IPS-11a (cell line): ENCODE measurements around the gene MCUB.

ENCODE experiments used
- H3K4me3 ChIP-seq: one replicate; pipeline ENCODE4 v1.5.1; 2013; ENCODE audit warnings: low read depth, low read length, control low read depth

MCUB gene

DNA sequence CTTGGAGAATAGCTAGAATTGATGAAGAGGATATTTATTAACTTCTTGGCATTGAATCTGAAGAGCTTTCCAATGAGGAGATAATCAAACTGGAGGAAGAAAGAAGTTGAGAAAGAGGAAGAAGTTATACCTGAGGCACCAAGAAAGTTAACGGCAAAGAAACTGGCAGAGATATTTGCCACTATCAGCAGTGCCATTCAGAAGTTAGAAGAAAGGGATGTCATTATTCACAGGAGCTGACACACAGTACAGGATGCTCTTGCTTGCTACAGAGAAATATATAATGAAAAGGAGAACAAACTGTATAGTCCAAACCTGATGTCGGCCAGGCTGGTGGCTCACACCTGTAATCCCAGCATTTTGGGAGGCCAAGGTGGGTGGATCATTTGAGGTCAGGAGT, 64.5 kb downstream of the MCUB start:
- H3K4me3 ChIP-seq: no peak overlapping the region

DNA sequence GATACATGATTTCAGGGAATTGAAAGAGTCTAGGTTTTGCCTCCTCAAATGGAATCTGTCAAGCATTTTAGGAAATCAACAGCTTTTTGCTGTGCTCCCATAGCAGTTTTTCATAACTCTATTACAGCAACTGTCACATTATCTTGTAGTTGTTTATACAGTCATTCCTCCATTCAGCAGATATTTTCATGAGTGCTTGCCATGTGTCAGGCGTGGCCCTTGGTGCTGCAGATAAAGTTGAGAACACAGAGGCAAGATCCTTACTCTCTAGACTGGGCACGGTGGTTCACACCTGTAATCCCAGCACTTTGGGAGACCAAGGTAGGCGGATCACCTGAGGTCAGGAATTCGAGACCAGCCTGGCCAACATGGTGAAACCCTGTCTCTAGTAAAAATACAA, 67.3 kb downstream of the MCUB start:
- H3K4me3 ChIP-seq: no peak overlapping the region

DNA sequence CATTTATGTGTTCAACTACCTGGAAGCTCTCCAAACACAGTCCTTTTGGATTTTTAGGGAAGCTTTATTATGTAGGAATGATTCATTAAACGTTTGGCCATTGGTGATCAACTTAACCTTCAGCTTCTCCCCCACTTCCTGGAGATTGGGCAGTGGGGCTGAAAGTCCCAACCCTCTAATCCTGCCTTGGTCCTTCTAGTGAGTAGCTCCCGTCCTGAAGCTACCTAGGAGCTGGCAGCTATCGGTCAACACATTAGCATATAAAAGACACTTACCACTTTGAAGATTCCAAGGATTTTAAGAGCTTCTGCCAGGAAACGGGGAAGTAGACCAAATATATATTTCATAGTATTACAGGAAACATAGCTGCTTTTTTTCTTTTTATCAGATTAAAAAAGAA, 69.7 kb downstream of the MCUB start:
- H3K4me3 ChIP-seq: no peak overlapping the region

DNA sequence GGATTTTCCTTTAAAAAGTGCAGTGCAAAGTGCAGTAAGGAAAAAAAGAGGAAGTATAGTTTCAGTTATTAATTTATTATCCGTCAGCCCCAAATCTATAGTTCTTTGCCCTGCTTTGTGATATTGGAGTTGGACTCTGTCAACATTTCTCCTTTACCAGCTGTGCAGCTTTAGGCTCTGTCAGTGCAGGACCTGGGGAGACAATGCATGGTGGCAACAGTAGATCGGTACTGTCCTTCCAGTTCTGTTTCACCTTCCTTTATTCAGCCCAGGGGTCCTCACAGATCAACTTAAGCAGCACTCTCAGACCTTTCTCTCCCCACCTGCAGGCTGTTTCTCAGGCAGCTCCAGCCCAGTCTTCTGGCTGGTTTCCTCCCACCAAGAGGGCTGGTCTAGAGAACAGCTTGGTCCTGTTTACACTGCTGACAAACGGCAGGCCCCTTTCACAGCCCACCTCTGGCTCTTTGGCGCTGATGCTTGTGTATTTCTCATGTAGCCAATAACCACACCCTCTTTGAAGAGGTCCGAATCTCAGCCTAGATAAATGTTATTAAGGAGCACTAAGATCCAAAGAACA, 71.6 kb downstream of the MCUB start:
- no peak overlapping the region for H3K4me3 ChIP-seq

DNA sequence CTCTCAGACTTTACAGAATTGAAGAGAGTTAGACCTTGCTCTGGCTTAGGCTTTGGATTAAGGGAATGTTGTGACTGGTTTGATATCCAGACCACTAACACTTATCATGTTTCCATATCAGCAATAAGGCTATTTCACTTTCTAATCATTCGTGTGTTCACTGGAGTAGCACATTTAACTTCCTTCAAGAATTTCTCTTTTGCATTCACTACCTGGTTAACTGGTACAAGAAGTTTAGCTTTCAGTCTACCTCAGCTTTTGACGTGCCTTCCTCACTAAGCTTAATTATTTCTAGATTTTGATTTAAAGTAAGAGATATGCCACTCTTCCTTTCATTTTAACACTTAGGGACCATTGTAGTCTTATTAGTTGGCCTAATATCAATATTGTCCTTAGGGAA, 80.6 kb downstream of the MCUB start:
- H3K4me3 ChIP-seq: no peak overlapping the region

DNA sequence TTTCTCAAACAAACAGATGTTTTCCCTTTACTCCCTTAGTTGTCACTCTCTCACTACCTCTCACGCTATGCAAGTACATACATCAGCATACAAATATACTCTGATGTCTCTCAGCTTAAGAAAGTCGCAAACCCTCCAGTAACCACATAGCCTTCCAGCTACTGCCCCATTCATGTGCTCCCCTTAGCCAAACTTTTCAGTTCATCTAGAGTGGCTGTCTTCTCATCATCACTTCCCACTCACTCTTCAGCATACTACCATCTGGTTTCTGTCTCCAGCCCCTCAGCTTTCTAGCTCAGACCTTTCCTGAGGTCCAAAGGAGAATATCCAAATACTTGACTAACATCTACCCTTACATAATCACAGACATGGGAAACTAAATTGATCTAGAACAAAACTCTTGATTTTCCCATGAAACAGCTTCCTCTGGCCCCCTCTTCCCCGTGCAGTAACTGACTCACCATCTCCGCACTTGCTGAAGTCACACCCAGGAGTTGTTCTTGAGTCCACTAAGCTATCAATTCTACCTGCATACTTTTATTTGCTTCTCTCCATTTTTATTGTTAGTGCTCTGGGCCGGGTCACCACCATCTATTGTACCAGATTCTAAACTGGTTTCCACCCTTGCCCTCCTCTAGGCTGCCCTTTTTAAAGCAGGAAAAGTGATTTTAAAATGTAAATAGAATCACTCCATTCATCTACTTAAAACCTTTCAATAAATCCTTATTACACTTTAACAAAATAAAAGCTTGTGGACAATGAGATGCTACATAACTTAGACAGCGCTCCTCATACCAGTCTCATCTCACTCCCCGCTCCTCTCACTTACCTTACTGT, 86.0 kb downstream of the MCUB start:
- H3K4me3 ChIP-seq: no peak overlapping the region

DNA sequence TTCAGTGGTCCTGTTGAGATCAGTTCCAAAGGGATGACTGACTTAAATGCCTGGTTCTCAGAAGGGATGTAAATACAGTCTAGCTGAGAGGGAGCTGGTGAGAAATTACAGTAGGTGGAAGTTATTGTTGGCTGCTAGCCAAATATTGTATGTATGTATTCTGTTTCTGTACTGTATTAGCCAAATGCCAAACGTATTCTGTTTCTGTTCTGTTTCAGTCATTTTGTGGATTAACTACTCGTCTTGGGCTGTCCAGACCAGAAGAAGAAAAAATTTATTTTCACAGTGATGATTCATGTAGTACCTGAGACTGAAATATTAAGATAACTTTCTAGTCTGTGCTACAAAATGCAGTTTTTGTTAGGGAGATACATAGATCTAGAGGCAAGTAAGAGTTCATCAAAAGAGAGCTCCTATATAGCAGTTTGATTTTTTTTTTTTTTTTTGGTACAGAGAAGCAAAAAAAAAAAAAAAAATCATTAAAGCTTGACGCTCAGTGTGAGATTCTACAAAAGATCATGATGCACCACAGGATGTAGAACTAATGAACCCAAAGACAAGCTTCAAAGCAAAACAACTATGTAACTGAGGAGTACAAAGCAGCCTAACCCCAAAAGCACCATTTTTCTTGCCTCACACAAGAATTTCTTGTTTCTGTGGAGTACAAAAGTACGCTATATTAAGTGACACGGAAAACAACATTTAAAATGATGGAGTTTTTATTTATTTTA, 88.4 kb downstream of the MCUB start:
- no peak overlapping the region for H3K4me3 ChIP-seq

DNA sequence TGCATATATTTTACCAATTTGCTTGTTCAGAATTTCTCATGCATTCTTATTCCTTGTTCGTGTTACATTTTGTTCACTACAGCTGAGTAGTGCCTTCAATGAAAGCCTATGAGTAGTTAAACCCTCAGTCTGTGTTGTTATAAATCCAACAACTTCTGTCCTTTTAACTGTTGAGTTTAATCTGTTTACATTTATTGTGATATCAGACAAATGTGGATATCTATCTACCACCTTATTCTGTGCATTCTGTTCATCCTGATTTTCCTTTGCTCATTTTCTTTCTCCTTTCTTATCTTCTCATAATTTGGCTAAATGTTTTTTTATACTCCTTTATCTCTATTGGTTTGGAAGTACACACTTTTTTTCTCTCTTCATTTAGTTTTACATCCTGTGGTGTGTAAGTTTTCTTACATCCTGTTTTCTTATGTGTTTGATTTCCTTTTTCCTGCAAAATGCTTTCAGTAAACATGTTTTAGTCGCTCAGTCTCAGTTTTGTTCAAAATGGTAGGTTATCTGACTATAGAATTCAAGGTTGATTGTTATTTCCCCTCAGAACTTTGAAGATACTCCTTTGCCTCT, 89.0 kb downstream of the MCUB start:
- no peak overlapping the region for H3K4me3 ChIP-seq

DNA sequence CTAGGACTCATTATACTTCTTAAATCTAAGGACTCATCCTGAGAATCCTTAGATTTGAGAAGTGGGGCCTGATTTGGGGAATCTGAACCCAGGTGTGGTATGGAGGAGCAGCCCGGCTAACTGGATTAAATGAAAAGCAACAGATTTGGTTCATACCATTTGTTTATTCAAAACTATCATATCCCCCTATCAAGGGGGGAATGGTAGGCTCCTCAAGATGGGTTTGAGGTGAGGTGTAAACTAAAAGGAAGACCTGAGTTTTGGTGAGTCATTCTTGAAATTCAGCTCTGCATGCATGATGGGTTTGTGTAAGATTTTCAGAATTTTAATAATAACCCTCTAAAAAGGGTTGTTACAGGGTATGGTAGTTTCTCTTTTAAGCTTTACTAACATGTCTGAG, 89.8 kb downstream of the MCUB start:
- no peak overlapping the region for H3K4me3 ChIP-seq

DNA sequence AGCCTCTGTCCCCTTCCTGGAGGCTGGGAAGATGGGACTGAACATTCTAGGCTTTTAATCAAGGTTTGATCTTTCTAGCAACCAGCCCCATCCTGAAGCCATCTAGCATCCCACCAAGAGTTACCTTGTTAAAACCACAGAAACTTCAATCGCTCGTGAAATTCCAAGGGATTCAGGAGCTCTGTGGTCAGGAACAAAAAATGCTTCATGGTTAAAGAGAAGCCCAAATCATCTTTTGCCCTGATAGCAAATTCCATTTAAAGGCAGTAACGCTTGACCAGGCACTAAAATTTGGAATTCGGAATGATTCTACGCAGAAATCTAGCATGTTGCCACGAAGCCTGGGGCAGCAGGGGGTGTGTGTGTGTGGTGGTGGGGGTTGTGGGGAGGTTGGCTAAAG, 95.3 kb downstream of the MCUB start:
- H3K4me3 ChIP-seq: no peak overlapping the region

DNA sequence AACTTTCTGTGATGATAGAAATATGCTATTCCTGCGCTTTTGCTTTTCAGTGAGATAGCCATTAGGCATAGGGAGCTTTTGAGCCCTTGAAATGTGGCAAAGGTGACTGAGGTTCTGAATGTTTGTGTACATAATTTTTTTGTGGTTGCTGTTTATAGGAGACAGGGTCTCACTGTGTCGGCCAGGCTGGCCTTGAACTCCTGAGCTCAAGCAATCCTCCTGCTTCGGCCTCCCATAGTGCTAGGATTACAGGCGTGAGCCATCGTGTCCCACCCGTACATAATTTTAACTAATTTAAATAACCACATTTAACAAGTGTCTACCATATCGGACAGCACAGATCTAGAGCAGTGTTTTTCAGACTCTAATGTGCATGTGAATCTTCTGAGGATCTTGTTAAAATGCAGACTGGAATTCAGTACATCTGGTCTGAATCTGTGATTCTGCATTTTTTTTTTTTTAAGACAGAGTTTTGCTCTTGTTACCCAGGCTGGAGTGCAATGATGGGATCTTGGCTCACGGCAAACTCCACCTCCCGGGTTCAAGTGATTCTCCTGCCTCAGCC, 97.9 kb downstream of the MCUB start:
- H3K4me3 ChIP-seq: no peak overlapping the region

DNA sequence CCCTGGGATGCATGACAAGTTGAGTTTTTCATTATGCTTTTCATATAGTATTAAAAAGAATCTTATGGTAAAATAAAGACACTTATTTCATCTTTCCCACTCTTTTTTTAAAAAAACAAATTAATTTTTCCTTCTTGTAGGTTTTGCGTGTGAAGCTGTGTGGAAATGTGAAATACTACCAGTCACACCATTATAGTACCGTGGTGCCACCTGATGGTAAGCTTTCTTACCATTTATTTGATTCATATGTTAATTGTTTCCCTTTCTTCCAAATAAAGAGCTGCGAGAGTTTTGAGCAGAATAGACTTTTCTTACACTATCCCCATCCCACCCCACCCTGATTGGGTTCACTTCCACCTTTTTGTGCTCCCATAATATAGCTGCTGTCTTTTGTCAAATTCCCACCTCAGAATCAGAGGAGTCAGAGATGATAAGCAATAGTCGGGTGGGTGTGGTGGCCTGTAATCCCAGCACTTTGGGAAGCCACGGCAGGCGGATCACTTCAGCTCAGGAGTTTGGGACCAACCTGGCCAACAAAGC, 98.9 kb downstream of the MCUB start:
- no peak overlapping the region for H3K4me3 ChIP-seq

DNA sequence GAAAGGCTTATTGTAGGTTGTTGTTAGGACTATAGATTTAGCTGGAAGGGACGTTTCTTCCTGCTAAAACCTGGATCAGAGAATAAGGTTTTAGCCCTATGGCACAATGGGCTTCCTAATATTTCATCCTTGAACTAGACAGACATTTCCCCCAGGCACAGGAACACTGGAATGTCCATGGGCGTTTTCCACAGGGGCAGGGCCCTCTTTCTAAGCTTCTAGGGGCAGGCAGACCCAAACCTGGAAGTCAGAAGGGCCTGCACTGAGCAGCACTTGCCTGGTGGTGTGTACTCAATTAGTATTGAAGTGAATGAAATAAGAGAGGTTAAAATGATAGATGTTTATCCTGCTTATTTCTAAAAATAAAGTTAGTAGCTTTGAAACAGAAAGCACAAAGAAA, 102.1 kb downstream of the MCUB start:
- no peak overlapping the region for H3K4me3 ChIP-seq

DNA sequence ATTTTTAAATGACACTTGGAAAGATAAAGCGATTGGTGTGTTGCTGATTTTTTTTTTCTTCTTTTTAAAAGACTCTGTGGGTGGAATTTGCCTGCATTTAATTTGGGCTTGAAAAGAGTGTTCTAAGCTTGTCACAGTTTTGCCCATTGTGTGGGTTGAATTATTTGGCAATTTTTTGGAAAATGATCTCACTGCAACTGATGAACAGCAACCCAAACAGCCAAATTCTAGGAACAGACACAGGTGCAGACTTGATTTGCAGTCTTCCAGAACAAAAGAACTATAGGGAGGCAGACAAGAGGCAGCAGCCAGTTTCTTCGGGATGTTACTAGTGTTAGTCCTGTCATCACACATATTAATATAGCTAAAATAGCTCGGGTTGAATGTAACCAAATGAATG, 102.7 kb downstream of the MCUB start:
- no peak overlapping the region for H3K4me3 ChIP-seq

DNA sequence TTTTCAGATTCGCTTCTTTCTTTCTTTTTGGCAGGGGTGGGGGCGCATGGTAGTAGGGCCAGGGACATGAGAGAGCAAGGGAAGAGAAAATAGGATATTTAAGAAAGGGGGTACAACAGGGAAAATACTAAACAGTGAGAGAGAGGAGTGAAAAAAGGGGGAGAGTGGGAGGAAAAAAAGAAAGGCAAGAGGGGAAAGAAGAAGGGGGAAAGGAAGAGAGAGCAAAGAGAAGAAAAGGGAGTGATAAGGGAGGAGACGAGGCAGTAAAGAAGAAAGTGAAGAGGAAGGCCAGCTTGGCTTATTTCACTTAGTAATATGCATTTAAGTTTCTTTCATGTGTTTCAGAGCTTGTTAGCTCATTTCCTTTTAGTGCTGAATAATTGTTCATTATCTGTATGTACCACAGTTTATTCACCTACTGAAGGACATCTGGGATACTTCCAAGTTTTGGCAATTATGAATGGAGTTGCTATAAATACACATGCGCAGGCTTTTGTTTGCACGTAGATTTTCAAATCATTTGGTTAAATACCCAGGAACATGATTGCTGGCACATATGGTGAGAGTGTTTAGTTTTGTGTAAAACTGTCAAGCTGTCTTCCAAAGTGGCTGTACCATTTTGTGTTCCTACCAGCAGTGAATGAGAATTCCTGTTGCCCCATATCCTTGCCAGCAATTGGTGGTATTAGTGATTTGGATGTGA, 105.9 kb downstream of the MCUB start:
- H3K4me3 ChIP-seq: no peak overlapping the region

DNA sequence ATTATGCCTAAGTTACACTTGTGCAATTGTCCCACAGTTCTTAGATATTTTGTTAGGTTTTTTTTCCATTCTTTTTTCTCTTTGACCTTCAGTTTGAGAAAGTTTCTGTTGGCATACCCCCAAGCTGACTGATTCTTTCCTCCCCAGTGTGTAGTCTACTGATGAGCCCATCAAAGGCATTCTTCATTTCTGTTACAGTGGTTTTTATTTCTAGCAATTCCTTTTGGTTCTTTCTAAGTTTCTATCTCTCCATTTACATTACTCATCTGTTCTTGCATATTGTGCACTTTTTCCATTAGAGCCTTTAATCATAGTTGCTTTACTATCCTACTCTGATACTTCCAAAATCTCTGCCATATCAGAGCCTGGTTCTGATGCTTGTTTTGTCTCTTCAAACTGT, 111.3 kb downstream of the MCUB start:
- no peak overlapping the region for H3K4me3 ChIP-seq

DNA sequence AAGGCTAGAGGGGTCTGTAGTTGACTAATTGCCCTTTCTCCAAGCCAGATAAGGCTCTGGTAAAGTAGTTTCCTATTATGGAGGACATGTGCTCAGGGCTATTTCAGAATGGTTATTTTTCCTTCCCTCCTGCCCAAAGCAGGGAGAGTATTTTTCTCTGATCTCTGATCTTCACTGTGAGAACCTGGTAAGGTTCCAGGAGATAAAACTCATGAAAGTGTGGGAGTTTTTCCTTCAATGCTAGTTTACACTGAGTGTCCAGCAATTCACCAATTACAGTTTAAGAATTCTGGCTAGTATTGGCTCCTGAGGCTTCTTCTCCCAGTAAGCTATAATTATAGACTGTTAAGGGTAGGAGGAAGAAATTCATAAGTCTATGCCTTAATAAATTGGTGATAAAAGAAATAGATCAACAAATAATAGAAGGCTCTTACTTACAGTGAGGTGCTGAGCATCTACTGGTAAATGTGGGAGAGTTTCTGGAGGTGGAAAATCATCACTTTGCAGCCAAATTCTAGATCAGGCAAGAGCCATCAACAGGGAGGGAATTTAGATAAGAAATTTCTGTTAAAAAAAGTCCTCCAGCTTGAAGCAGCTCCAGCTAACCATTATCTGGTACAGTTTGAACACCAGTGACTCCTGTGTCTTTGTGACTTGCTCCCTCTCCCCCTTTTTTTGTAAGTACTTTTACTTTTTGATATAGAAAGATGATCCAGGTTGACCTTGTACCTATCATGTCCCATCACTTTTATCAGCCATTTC, 112.3 kb downstream of the MCUB start:
- no peak overlapping the region for H3K4me3 ChIP-seq

DNA sequence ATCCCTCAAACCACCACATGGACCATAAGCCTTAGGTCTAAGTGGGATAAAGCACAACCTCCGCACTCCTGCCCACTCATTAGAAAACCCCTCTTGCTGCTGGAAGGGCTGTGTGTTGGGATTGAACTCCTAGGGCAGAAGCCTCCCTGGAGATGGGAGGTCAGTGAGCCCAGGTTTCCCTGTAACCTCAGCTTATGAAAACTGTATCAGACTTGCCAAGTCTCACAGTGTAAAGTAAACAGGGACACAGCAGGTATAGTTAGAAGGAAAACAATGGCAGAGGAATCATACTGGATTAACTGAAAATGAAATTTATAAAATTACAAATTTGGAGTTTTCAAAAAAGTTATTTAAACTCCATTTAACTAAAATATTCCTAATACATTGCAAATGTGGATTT, 113.3 kb downstream of the MCUB start:
- H3K4me3 ChIP-seq: no peak overlapping the region

DNA sequence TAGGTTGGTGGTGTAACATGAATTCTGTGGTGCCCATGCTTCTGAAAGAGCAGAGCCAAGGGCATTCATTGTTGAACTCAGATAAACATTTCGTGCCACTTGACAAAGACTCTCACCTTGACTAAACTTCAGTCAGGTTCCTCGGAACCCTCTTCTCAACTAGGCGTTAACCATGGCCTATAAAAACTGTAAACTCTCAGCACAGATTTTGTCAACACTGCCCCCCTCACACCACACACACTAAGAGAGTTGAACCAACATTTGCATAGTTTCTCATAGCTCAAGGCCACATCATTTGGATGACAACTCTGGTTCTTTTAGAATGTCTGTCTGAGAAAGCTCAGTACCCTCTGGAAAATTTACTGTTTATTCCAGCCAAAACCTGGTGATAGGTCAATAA, 115.1 kb downstream of the MCUB start:
- no peak overlapping the region for H3K4me3 ChIP-seq

DNA sequence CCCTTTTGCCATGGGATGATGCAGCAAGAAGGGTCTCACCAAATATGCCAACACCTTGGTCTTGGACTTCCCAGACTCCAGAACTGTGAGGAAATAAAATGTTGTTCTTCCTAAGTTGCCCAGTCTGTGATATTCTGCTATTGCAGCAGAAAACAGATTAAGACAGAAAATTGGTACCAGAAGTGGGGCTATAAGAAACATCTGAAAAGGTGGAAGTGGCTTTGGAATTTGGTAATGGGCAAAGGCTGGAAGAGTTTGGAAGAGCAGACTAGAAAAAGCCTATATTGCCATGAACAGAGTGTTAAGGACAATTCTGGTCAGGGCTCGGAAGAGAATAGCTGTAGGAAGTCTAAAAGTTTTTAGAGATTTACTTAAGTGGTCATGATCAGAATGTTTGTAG, 115.8 kb downstream of the MCUB start:
- H3K4me3 ChIP-seq: no peak overlapping the region
